Measurements from ENCODE around the gene ARF4.
A peak's percentile ranks its signal among the peaks of the same experiment; 100 is the strongest.

The ARF4 gene

GRCh38 chr3:57577801-57578200 lies 19.3 kb downstream of the ARF4 start:
- no peak for DNase-seq

DNA sequence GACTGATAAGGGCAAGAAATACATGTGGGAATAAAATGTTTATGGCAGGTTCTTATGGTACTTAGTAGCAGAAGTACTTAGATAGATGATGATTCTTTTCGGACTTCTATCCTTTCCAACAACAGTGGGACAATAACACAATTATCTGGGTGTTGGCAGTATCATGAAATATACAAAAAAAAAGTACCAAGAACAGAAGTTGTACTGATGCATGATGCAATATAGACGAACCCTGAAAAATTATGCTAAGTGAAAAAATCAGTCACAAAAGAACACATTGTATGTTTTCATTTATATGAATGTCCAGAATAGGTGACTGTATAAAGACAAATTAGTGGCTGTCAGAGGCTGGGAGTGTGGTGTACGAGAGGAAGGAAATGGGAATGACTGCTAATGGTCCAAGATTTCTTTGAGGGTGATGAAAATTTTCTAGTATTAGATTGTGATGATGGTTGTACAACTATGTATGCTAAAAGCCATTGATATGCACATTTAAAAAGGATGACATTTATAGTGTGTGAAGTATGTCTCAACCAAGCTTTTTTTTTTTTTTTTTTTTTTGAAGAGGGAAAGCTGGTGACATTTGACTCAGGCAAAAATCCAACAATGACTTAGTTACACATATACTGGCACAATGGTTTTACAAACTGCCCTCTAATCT lies 21.0 kb downstream of the ARF4 start:
- DNase-seq = no peak

DNA sequence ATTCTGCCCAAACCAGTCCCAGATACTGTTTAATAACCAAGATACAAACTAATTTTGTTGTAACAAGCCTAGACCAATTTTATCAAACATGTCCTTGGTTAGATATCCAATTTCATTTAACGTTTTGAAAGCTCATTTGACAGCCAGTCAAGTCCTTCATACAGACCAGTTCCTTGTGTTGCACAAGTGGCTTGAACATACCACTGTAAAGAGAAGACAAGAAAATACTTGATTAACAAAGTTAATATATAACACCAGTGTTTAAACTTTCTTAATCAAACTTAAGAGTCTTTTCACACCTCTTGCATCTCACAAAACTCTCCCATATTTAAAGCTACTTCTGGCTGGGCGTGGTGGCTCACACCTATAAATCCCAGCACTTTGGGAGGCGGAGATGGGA lies 25.0 kb downstream of the ARF4 start:
- DNase-seq = no peak

- no peak for DNase-seq
Observed at GRCh38 chr3:57570878-57571277, 26.3 kb downstream of the ARF4 start.

- DNase-seq = no peak
Observed at GRCh38 chr3:57569859-57570450, 27.2 kb downstream of the ARF4 start.

DNA sequence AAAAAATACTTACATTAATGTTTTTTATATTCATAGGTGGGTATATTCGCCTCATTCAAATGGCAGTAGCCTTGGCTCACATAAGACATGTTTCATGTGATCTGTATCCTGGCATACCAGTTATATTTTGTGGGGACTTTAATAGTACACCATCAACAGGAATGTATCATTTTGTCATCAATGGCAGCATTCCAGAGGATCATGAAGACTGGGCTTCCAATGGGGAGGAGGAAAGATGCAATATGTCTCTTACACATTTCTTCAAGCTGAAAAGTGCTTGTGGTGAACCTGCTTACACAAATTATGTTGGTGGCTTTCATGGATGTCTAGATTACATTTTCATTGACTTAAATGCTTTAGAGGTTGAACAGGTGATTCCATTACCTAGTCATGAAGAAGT lies 37.6 kb downstream of the ARF4 start:
- DNase-seq = peak; percentile 59

DNA sequence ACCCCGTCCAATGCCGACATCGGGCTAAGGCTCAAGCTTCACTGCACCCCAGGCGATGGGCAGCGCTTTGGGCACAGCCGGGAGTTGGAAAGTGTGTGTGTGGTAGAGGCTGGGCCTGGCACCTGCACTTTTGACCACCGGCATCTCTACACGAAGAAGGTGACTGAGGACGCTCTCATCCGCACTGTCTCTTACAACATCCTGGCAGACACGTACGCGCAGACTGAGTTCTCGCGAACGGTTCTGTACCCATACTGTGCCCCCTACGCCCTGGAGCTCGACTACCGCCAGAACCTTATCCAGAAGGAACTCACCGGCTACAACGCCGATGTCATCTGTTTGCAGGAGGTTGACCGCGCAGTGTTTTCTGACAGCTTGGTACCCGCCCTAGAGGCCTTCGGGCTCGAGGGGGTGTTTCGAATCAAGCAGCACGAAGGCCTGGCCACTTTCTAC lies 40.0 kb downstream of the ARF4 start:
- DNase-seq = peak; percentile 47

DNA sequence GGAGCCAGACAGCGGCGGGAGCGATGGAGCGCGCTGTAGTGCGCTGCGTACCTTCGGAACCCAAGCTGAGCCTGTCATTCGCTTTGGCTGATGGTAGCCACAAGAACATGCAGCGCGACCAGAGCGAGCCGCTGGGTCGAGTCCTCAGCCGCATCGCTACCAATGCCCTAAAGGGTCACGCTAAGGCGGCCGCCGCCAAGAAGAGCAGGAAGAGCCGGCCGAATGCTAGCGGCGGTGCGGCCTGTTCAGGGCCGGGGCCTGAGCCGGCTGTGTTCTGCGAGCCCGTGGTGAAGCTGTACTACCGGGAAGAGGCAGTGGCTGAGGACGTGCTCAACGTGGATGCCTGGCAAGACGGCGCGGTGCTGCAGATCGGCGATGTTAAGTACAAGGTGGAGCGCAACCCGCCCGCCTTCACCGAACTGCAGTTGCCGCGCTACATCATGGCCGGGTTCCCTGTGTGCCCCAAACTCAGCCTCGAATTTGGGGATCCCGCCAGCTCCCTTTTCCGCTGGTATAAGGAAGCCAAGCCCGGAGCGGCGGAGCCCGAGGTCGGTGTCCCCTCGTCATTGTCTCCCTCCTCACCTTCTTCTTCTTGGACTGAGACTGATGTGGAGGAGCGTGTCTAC lies 40.6 kb downstream of the ARF4 start:
- peak; percentile 27 for DNase-seq

DNA sequence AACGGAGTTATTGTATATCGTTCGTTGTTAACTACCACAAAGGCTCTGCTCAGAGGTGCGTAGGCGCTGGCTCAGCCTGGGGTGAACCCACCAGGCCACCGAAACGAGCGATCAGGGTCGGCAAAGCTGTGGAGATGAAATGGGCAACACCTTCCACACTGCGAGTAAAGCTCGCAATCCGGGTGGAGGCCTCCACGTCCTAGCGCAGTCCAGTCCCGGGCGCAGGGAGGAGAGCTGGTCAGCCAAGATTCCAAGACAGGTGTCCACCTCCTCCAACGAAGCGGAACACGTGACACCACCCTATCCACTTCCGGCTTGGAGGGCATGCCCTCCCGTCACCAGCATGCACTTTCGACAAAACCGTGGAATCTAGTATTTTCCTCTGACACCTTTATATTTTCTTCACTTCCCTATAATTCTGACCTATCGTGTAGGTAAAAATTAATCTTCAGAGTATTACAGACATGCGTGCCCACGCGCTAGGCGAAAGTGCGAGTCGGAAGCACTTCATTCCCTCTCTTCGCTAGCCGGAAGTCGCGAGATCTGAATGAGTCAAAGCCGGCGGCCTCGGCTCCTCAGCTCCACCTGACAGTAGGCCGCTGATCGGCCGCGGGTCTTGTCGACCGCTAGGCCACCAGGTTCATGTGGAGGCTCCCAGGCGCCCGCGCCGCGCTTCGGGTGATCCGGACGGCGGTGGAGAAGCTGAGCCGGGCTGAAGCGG lies 41.2 kb downstream of the ARF4 start, which contains the start of gene PDE12:
Gene PDE12 (plus strand): TSS at position 537 of the 721 bp plus-strand sequence. CDS start 106 bp downstream, at position 643.
- DNase-seq = peak; percentile 92

DNA sequence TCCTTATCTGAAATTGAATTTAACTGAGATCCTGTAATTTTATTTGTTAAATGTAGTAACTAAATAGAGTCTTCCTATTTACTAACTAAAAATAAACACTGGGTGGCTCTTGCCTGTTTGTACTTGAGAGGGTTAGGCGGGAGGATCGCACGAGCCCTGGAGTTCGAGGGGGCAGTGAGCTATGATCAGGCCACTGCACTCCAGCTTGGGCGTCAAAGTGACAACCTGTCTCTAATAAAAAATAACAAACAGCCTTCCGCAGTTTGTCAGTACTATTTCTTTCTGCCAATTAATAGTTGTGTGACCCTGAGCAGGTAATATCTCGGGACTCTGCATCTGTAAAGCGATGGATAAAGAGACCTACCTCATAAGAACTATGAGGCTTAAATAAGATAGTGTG lies 41.8 kb downstream of the ARF4 start:
- DNase-seq = no peak

- DNase-seq = no peak
Observed at GRCh38 chr3:57546616-57547015, 50.5 kb downstream of the ARF4 start.

DNA sequence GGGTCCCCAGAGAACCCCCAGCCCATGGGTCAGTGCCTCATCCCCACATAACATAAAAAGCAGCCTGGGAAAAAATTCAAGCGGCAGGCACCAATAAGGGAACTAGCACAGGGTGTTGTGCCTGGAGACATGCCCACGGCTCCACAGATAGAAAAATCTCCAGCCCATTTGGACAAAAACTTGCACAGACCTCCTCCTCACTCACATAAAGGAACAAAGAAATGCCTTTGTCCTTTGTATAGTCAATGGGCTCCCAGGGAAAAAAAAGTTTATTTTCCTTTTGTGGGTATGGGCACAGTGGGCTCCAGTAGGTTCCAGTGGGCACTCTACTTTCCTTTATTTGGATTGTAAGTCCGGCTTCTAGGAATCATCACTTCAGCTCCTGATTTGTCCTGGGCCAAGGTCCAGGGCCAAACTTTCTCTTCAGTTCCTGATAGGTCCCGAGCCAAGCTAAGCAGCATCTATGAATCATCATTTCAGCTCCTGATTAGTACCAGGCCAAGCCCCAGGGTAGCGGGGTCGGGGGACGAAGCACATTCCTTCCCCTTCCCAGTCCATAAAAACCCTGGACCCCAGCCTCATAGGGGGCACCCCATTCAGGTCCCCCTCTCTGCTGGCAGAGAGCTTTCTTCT lies 51.4 kb downstream of the ARF4 start:
- DNase-seq = no peak

DNA sequence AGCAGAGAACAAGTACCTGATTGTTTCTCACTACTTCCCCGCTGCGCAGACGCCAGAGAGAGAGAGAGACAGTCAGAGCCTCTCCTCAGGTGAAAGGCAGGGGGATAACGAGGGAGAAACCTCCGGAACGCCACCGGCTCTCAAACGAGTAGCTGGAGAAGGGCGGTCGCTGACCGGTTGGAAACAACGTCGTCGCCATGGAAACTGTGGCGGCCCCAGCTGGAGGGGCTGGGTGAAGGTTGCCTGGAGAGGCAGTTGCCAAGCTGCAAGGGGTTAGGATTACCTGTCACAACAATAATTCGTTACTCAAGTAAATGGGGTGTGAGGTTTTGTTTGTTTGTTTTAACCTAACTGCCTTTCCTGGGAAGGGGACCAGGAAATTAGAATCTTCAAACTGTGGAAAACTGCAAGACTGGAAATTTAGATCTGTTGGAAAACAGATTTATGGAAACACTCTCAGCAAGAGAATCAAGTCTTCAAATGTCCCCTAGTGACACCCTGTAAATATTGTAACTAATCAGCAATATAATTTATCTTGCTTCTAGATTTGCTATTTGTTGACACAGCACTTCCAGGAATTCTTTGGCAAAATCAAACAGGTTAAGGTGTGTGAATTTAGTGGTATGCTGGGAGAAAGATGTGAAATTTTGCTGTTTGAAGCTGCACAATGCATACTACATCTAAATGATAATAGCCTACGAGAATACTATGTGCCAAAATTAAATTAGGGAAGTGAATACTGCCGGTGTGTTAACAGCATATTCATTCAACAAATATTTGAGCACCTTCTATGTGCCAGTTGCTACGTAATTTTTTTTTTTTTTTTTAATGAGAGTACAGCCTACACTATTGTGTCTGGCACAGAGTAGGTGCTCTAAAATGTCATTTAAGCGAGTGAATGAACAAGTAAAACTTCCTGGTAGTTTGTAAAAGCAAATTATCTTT lies 52.7 kb downstream of the ARF4 start, which contains the start of gene DNAH12:
Gene DNAH12 (minus strand): TSS at position 164 of the 945 bp plus-strand sequence. CDS start 1,474 bp downstream, outside the sequence.
- peak; percentile 25 for DNase-seq

DNA sequence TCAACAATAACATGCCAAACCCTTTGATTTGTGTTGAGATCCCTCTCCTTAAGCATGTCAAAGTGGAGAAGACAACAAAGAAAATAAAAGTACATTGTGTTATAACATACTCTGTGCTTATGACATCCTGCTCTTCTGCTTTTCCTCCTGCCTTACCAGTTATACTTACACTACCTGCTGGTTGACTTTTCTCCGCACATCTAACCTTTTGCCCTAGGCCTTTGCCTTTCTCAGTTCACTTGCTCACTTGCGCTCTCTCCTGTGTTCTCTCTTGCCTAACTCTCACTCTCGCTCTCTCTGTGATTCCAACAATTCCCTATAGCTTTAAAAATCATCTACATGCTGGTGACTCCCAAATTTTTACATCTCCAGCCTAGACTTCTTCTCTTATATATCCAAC lies 58.7 kb downstream of the ARF4 start:
- DNase-seq = no peak

GRCh38 chr3:57530071-57530608 lies 67.0 kb downstream of the ARF4 start:
- no peak for DNase-seq

All from fibroblast of skin of back (primary cell).